Measurements from ENCODE around the gene OSBPL6. TPM values are rescaled to one million over a fixed set of nuclear protein-coding genes. Genes with fewer than 3 reads are reported as not detected.

Gene OSBPL6
- total RNA-seq, 1 experiment from 2014 or later = 4.6 TPM

- H3K4me3 Mint-ChIP-seq = no peak overlapping the region
- H3T11ph ChIP-seq (ENCODE audit: low read length) = no peak overlapping the region
- no peak for DNase-seq
- H3K79me1 ChIP-seq (ENCODE audit: insufficient read depth, low read depth, low read length, poor library complexity, severe bottlenecking) = no peaks in the 10 kb centered on the region
- H4K5ac ChIP-seq (ENCODE audit: insufficient read length, low read depth, low read length) = no peak overlapping the region
- H4K8ac ChIP-seq (replicated peaks; ENCODE audit: insufficient read length, low read depth, low read length) = no peak overlapping the region
- H2BK15ac ChIP-seq (ENCODE audit: low read depth, low read length) = no peak overlapping the region
- H4K91ac ChIP-seq (ENCODE audit: insufficient read length, low read depth, low read length) = no peak overlapping the region
- no peaks in the 10 kb centered on the region for H4K20me1 ChIP-seq (ENCODE audit: control insufficient read depth, insufficient read depth, insufficient read length)
- no peaks in the 10 kb centered on the region for H3K36me3 Mint-ChIP-seq (ENCODE audit: insufficient read depth in 1 of 3, low read depth in 3 of 3)
- H3K27ac Mint-ChIP-seq = no peak overlapping the region
- no peaks in the 10 kb centered on the region for H3K23me2 ChIP-seq (ENCODE audit: insufficient read length, low read depth, low read length, poor library complexity, severe bottlenecking)
- no peak overlapping the region for H3K27ac ChIP-seq (ENCODE audit: insufficient read length, low read depth, low read length)
- no peaks in the 10 kb centered on the region for H3K9me3 Mint-ChIP-seq
- H3K4me1 ChIP-seq (ENCODE audit: insufficient read depth, low read length) = no peaks in the 10 kb centered on the region; the same call in 1 of the 2 replicates
- no peak overlapping the region for H2BK120ac ChIP-seq (ENCODE audit: low read depth, low read length, poor library complexity, severe bottlenecking)
- no peak overlapping the region for H3K4ac ChIP-seq (ENCODE audit: low read depth, low read length)
- H3K18ac ChIP-seq (ENCODE audit: insufficient read length, low read depth, low read length) = no peak overlapping the region
- no peak overlapping the region for H2AK5ac ChIP-seq (ENCODE audit: insufficient read length, low read length)
- H2BK12ac ChIP-seq (ENCODE audit: insufficient read length, low read depth, low read length) = no peak overlapping the region
- no peak overlapping the region for H3K9ac ChIP-seq (ENCODE audit: extremely low read depth, insufficient read length, low read length)
- WGBS (ENCODE audit: extremely low coverage, insufficient read length, low lambda C conversion rate) = no CpG with 5 or more reads among the region's 2 CpGs
- H2BK5ac ChIP-seq (ENCODE audit: insufficient read length, low read length) = no peak overlapping the region
- no peaks in the 10 kb centered on the region for H3K9me3 ChIP-seq (ENCODE audit: control insufficient read depth, low read depth, low read length)
- no peak overlapping the region for H3K4me2 ChIP-seq (ENCODE audit: insufficient read depth, insufficient read length, low read length)
- H3K23ac ChIP-seq (ENCODE audit: insufficient read length, low read depth, low read length) = no peak overlapping the region
- H3K27me3 Mint-ChIP-seq (ENCODE audit: low read depth) = no peaks in the 10 kb centered on the region
- H3K14ac ChIP-seq (ENCODE audit: insufficient read depth, low read length) = no peak overlapping the region
- H3K79me2 ChIP-seq (ENCODE audit: insufficient read depth, low read length) = no peaks in the 10 kb centered on the region
- H3K27me3 ChIP-seq (ENCODE audit: insufficient read depth, low read length) = no peaks in the 10 kb centered on the region
- no peak overlapping the region for H2AFZ ChIP-seq (ENCODE audit: low read length)
- peaks cover 11 to 12% of the 10 kb centered on the region in 2 experiments for H3K4me1 Mint-ChIP-seq
- no peak for TF ChIP-seq CTCF (conservative IDR thresholded peaks at IDR 0.05)
- no peak overlapping the region for H3K56ac ChIP-seq (ENCODE audit: insufficient read length, low read depth, low read length)
- no peak overlapping the region for H2BK20ac ChIP-seq (ENCODE audit: low read depth, low read length, poor library complexity, severe bottlenecking)
Measured at GRCh38 chr2:178257127-178257526, 62.8 kb downstream of the OSBPL6 start.

Data from H9 (cell line).